Neural progenitor cell (in vitro differentiated cells): ENCODE results near the gene POLR3A.
"Not testable (repeated sequence)": the region's sequence is repeated elsewhere in the genome, so short reads cannot be mapped to it uniquely, and the experiment has no call there.

Experiments used
- CTCF ChIP-seq: fragments of 200-600 bp; sonication (generic); IDR thresholded peaks from 2 replicates; pipeline ENCODE4 v1.5.1; 2017; ENCODE audit warnings: antibody characterized with exemption, mild to moderate bottlenecking
- EZH2 ChIP-seq: fragments of 200-600 bp; sonication (generic); IDR thresholded peaks from 2 replicates; pipeline ENCODE4 v1.6.1; 2017; ENCODE audit warnings: antibody characterized with exemption, mild to moderate bottlenecking, moderate library complexity
- EZH2phosphoT487 ChIP-seq: fragments of 200-600 bp; sonication (generic); IDR thresholded peaks from 2 replicates; pipeline ENCODE4 v1.6.1; 2017; ENCODE audit warnings: antibody characterized with exemption

- not testable (repeated sequence) for TF ChIP-seq CTCF, EZH2, EZH2phosphoT487
These were observed 40.7 kb upstream of the POLR3A start for GRCh38 chr10:78070064-78070463.
